Esophagus muscularis mucosa (tissue), 4 donors: ENCODE results near the gene COG2. TPM values are rescaled to one million over a fixed set of nuclear protein-coding genes. Genes with fewer than 3 reads are reported as not detected.
A peak's percentile ranks its signal among the peaks of the same experiment; 100 is the strongest.

ENCODE experiments used
- DNase-seq: peaks from one replicate; pipeline ENCODE4 v3.0.0-alpha.2; 2017; ENCODE audit errors: extremely low spot score
- H3K27ac ChIP-seq, 4 donors: fragments of 200-600 bp; sonication (generic); replicated peaks in 1 of 4; 1 replicate in 3 of 4; 2 replicates in 1 of 4; pipeline ENCODE4 v1.5.1; 2016 to 2019; ENCODE audit warnings: mild to moderate bottlenecking in 1 of 4
- H3K27me3 ChIP-seq, 4 donors: fragments of 200-600 bp; sonication (generic); one replicate each; pipeline versions ENCODE4 v1.5.1 to v1.6.0; 2016 to 2019
- H3K36me3 ChIP-seq, 4 donors: fragments of 200-600 bp; sonication (generic); one replicate each; pipeline ENCODE4 v1.5.1; 2016 to 2019
- H3K4me1 ChIP-seq, 4 donors: fragments of 200-600 bp; sonication (generic); one replicate each; pipeline ENCODE4 v1.5.1; 2016 to 2019
- H3K4me3 ChIP-seq, 4 donors: fragments of 200-600 bp; sonication (generic); 1 replicate in 2 of 4; 2 replicates in 2 of 4; pipeline ENCODE4 v1.5.1; 2016 to 2019; ENCODE audit warnings: mild to moderate bottlenecking in 4 of 4, moderate library complexity in 1 of 4
- H3K9me3 ChIP-seq, 4 donors: fragments of 200-600 bp; sonication (generic); 1 replicate in 3 of 4; 2 replicates in 1 of 4; pipeline ENCODE4 v1.5.1; 2016 to 2019
- CTCF ChIP-seq, 3 experiments: fragments of 200-600 bp in 2 of 3; fragments of 450-650 bp in 1 of 3; sonication (generic) in 2 of 3; IDR thresholded peaks; one replicate each; pipeline ENCODE4 v1.5.1; 2017 to 2019; ENCODE audit warnings: antibody characterized with exemption in 3 of 3, mild to moderate bottlenecking in 2 of 3, moderate library complexity in 1 of 3
- EP300 ChIP-seq: sonication (generic); formaldehyde crosslinking; IDR thresholded peaks from one replicate; pipeline ENCODE4 v1.6.1; 2017; ENCODE audit warnings: antibody characterized with exemption
- POLR2A ChIP-seq: fragments of 450-650 bp; IDR thresholded peaks from one replicate; pipeline ENCODE4 v1.6.1; 2017; ENCODE audit warnings: antibody characterized with exemption, moderate library complexity, mild to moderate bottlenecking, low read depth
- POLR2AphosphoS5 ChIP-seq, 2 donors: sonication (generic); formaldehyde crosslinking; IDR thresholded peaks; one replicate each; pipeline ENCODE4 v1.6.1; 2017; ENCODE audit warnings: antibody characterized with exemption in 2 of 2
- WGBS: methylation state at CpG from one replicate; pipeline ENCODE4 v1.1.5; 2018; 5-methylcytosine and 5-hydroxymethylcytosine counted together
- intact Hi-C: fragments of 100-400 bp; cut with DNase I; formaldehyde crosslinking; loops from one replicate; pipeline ENCODE4 v1.15.1; 2023
- total RNA-seq, 4 donors: library from RNA; depleted of rRNA; stranded (reverse); fragments of >200 nt; gene quantifications; one replicate each; pipeline versions ENCODE4 v1.1.0 to v1.2.1, GENCODE V29; 2016

COG2 gene
- total RNA-seq, 4 donors from 2014 or later, result 20.9 to 23.9 (median 22.5) TPM

GRCh38 chr1:230701895-230702768 is 59.9 kb downstream of the COG2 start:
- TF ChIP-seq POLR2A (no peak), EP300 (no peak), CTCF (IDR thresholded peaks at IDR 0.05) (no peak)
- H3K4me3 ChIP-seq, result no peak overlapping the region
- no peaks in the 10 kb centered on the region for H3K9me3 ChIP-seq
- no peaks in the 10 kb centered on the region for H3K27me3 ChIP-seq
- no peak overlapping the region for H3K27ac ChIP-seq
- no peaks in the 10 kb centered on the region for H3K4me1 ChIP-seq
- H3K36me3 ChIP-seq, result peaks cover 0 to 37% (median 0%) of the 10 kb centered on the region in 4 donors
- WGBS, result 89% methylated on average over 19 of the region's 19 CpGs
- intact Hi-C loops, result no loop called here
- DNase-seq, result peak; percentile 84

GRCh38 chr1:230702934-230703678 is 60.8 kb downstream of the COG2 start:
- Histone ChIP-seq H3K4me1 (no peaks in the 10 kb centered on the region), H3K27me3 (no peaks in the 10 kb centered on the region), H3K36me3 (peaks cover 0 to 44% (median 0%) of the 10 kb centered on the region in 4 donors), H3K4me3 (no peak overlapping the region), H3K9me3 (no peaks in the 10 kb centered on the region), H3K27ac (no peak overlapping the region)
- no peak for TF ChIP-seq POLR2AphosphoS5 (IDR thresholded peaks at IDR 0.05)
- TF ChIP-seq POLR2A, result no peak
- TF ChIP-seq CTCF (IDR thresholded peaks at IDR 0.05), result no peak
- TF ChIP-seq EP300, result no peak
- intact Hi-C loops, result no loop called here
- WGBS, result 64% methylated on average over 5 of the region's 14 CpGs
- peak; percentile 84 for DNase-seq

- peaks cover 0 to 44% (median 0%) of the 10 kb centered on the region in 4 donors for H3K36me3 ChIP-seq
- intact Hi-C loops, result no loop called here
- WGBS, result 97% methylated on average over 8 of the region's 8 CpGs
- no peaks in the 10 kb centered on the region for H3K27me3 ChIP-seq
- no peaks in the 10 kb centered on the region for H3K9me3 ChIP-seq
- no peak for TF ChIP-seq EP300
- no peak for TF ChIP-seq POLR2A
- TF ChIP-seq POLR2AphosphoS5 (IDR thresholded peaks at IDR 0.05), result no peak
- TF ChIP-seq CTCF (IDR thresholded peaks at IDR 0.05), result no peak
- no peak overlapping the region for H3K4me3 ChIP-seq
- DNase-seq, result peak; percentile 87
- no peaks in the 10 kb centered on the region for H3K4me1 ChIP-seq
- H3K27ac ChIP-seq, result no peak overlapping the region
Measured at GRCh38 chr1:230703679-230704385, 61.6 kb downstream of the COG2 start.

- DNase-seq, result peak; percentile 81
- Histone ChIP-seq H3K4me1 (no peaks in the 10 kb centered on the region), H3K4me3 (no peak overlapping the region), H3K27ac (no peak overlapping the region), H3K27me3 (no peaks in the 10 kb centered on the region), H3K9me3 (no peaks in the 10 kb centered on the region), H3K36me3 (peaks cover 0 to 44% (median 0%) of the 10 kb centered on the region in 4 donors)
- WGBS, result 90% methylated on average over 7 of the region's 7 CpGs
- intact Hi-C loops, result no loop called here
- TF ChIP-seq POLR2AphosphoS5 (IDR thresholded peaks at IDR 0.05) (no peak), EP300 (no peak), CTCF (IDR thresholded peaks at IDR 0.05) (no peak), POLR2A (no peak)
Measured at GRCh38 chr1:230704830-230705229, 62.5 kb downstream of the COG2 start.
